DMS 273 treated with DMSO at 0.1 percent for 48 hours (cell line): ENCODE measurements around the gene PODNL1.

Experiments used
- DNase-seq: peaks from one replicate; lab custom pipeline; 2025; lab: John Stamatoyannopoulos, UW

PODNL1 gene

GRCh38 chr19:13956365-13956744 lies 18.1 kb upstream of the PODNL1 start:
- no peak for DNase-seq

GRCh38 chr19:13955662-13956364 lies 17.6 kb upstream of the PODNL1 start:
- DNase-seq: no peak

GRCh38 chr19:13954185-13954584 lies 16.0 kb upstream of the PODNL1 start:
- DNase-seq: no peak

- DNase-seq: no peak
Observed at GRCh38 chr19:13952931-13953531, 14.8 kb upstream of the PODNL1 start.

GRCh38 chr19:13952154-13952930 lies 14.1 kb upstream of the PODNL1 start, which contains the start of gene DCAF15:
Gene DCAF15 (plus strand): TSS chr19:13952509. CDS start chr19:13952513, 4 bp downstream.
- peak; percentile 97 for DNase-seq

GRCh38 chr19:13951799-13952153 lies 13.6 kb upstream of the PODNL1 start:
- no peak for DNase-seq

GRCh38 chr19:13951043-13951442 lies 12.8 kb upstream of the PODNL1 start:
- DNase-seq: no peak

- DNase-seq: no peak
Observed at GRCh38 chr19:13946414-13946813, 8.2 kb upstream of the PODNL1 start.

- no peak for DNase-seq
Observed at GRCh38 chr19:13942023-13942684, 3.9 kb upstream of the PODNL1 start.

GRCh38 chr19:13937479-13938300 lies 527 bp downstream of the PODNL1 start:
- no peak for DNase-seq

GRCh38 chr19:13935765-13936510 lies 2.3 kb downstream of the PODNL1 start:
- no peak for DNase-seq

GRCh38 chr19:13934785-13935109 lies 3.5 kb downstream of the PODNL1 start:
- no peak for DNase-seq

GRCh38 chr19:13932911-13933393 lies 5.3 kb downstream of the PODNL1 start:
- DNase-seq: no peak

GRCh38 chr19:13932149-13932637 lies 6.0 kb downstream of the PODNL1 start:
- no peak for DNase-seq

GRCh38 chr19:13931391-13932148 lies 6.6 kb downstream of the PODNL1 start:
- no peak for DNase-seq

- DNase-seq: no peak
Observed at GRCh38 chr19:13930402-13930801, 7.8 kb downstream of the PODNL1 start.

- DNase-seq: no peak
Observed at GRCh38 chr19:13929956-13930355, 8.3 kb downstream of the PODNL1 start.

GRCh38 chr19:13929340-13929739 lies 8.9 kb downstream of the PODNL1 start:
- no peak for DNase-seq

- no peak for DNase-seq
Observed at GRCh38 chr19:13926715-13927114, 11.5 kb downstream of the PODNL1 start.

- no peak for DNase-seq
Observed at GRCh38 chr19:13926010-13926409, 12.2 kb downstream of the PODNL1 start.
